ENCODE data around the gene RPS16. TPM values are rescaled to one million over a fixed set of nuclear protein-coding genes. Genes with fewer than 3 reads are reported as not detected.

RPS16 gene
- total RNA-seq, 2 experiments from 2014 or later: 3,249 to 3,324 TPM

DNA sequence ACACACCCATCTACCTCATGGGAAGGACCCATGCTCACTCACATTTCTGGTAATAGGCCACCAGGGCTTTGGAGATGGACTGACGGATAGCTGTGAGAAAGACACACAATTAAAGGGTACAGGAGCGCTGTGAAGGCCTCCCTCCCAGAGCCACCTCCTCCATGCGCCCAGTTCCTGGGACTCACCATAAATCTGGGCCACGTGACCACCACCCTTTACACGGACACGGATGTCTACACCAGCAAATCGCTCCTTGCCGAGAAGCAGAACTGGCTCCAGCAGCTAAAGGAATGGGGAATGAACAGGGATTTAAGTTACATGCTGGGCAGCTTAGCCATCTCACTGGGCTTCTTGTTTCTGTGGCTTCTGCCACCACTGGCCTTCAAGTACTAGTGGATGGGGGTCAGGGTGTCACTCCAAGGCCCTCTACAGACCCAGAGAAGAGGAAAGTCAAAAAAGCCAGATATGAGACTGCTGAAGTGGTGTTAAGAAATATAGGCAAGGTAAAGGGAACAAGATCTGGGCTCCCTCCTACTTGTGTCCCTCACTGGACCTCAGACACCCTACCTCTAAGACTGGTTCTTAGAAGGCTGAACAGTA is 2.2 kb downstream of the RPS16 start:
- Mint-ChIP-seq H3K36me3 (ENCODE audit: low read depth) (peaks cover 37% of the 10 kb centered on the region), H3K9me3 (no peaks in the 10 kb centered on the region), H3K27me3 (no peaks in the 10 kb centered on the region), H3K27ac (peak overlapping the region; percentile 99), H3K4me1 (ENCODE audit: low read depth) (peaks cover 48% of the 10 kb centered on the region), H3K4me3 (peak overlapping the region; percentile 100)
- POLR2A ChIA-PET: interaction anchor here (0.7 to 5.9 kb wide), 17 partner anchors 8 to 105 kb away, joined by 3 to 137 read pairs (median 4); partner anchors contain the start of genes EID2B, GMFG, MED29 and PAF1
- intact Hi-C loops (cut with micrococcal nuclease): no loop called here
- CTCF ChIA-PET: interaction anchor here (0.9 to 1.3 kb wide), 4 partner anchors 10 to 222 kb away, joined by 3 to 5 read pairs (median 3); partner anchors contain the start of genes EID2B, MED29 and PAF1
- DNase-seq (no peak), ATAC-seq (no peak)
- TF ChIP-seq, protein P1, sequence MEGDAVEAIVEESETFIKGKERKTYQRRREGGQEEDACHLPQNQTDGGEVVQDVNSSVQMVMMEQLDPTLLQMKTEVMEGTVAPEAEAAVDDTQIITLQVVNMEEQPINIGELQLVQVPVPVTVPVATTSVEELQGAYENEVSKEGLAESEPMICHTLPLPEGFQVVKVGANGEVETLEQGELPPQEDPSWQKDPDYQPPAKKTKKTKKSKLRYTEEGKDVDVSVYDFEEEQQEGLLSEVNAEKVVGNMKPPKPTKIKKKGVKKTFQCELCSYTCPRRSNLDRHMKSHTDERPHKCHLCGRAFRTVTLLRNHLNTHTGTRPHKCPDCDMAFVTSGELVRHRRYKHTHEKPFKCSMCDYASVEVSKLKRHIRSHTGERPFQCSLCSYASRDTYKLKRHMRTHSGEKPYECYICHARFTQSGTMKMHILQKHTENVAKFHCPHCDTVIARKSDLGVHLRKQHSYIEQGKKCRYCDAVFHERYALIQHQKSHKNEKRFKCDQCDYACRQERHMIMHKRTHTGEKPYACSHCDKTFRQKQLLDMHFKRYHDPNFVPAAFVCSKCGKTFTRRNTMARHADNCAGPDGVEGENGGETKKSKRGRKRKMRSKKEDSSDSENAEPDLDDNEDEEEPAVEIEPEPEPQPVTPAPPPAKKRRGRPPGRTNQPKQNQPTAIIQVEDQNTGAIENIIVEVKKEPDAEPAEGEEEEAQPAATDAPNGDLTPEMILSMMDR (IDR thresholded peaks at IDR 0.05): no peak

DNA sequence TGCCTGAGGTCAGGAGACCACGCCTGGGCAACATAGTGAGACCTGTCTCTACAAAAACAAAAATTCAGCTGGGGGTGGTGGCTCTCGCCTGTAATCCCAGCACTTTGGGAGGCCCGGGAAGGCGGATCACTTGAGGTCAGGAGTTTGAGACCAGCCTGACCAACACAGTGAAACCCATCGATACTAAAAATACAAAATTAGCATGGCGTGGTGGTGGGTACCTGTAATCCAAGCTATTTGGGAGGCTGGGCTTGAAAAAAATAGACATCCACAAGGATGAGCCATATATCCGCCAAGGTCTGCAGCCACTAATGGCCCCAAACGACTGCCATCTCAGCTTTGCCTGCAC is 3.1 kb downstream of the RPS16 start:
- POLR2A ChIA-PET: interaction anchor here (0.6 to 5.9 kb wide), 15 partner anchors 8 to 109 kb away, joined by 3 to 137 read pairs (median 5); partner anchors contain the start of genes EID2B, GMFG, MED29 and PAF1
- TF ChIP-seq, protein P1 (IDR thresholded peaks at IDR 0.05): no peak
- no peak for DNase-seq
- intact Hi-C loops (cut with micrococcal nuclease): no loop called here
- CTCF ChIA-PET: interaction anchor here (1.3 kb wide), 1 partner anchor 100 kb away, joined by 5 read pairs; the partner anchor contains the start of gene EID2B
- Mint-ChIP-seq H3K4me1 (ENCODE audit: low read depth) (peaks cover 48% of the 10 kb centered on the region), H3K4me3 (peak overlapping the region; percentile 100), H3K36me3 (ENCODE audit: low read depth) (peaks cover 37% of the 10 kb centered on the region), H3K9me3 (no peaks in the 10 kb centered on the region), H3K27me3 (no peaks in the 10 kb centered on the region), H3K27ac (peak overlapping the region; percentile 71)
- no peak for ATAC-seq

DNA sequence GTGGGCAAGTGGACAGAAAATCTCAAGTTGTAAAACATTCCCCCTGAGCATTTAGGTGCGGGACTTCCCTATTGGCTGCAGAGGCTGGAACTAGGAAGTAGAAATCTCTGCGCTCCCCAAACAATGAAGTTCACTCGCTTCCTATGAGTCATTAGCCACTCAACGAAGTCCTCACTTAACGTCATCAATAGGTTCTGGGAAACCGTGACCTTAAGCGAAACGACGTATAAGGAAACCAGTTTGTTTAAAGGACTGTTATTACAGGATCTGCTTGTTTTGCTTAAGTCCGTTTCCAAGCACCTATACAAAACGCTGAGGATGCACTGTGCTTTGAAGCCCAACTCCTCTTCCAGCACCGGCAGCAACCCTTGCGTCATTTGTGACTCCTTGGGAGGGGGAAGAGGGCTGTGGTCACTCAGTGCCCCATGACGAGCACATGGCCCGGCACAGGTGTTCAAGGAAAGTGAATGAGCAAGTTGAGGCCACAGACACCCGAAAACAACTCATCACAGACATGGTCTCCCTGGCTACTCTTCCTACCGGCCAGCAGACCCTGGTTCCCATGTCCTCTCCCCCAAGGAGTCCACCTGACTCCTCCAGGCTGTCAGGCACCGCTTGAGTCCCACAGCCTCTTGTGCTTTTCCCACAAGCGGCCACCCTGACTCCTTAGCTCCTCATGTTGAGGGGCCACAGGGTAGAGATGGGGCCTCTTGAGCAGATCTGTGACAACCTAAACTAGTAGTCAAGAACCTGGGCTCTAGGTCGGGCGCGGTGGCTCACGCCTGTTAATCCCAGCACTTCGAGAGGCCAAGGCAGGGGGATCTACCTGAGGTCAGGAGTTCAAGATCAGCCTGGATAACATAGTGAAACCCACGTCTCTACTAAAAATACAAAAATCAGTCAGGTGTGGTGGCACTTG is 4.8 kb downstream of the RPS16 start:
- ATAC-seq (peak; percentile 70), DNase-seq (peak; percentile 74)
- H3K4me1 Mint-ChIP-seq (ENCODE audit: low read depth): peaks cover 38% of the 10 kb centered on the region
- intact Hi-C loops (cut with micrococcal nuclease): no loop called here
- POLR2A ChIA-PET: interaction anchor here (0.7 to 5.9 kb wide), 7 partner anchors 7 to 109 kb away, joined by 3 to 137 read pairs (median 4); partner anchors contain the start of genes GMFG and SUPT5H
- CTCF ChIA-PET: no interaction called here
- peak overlapping the region; percentile 6 for H3K4me3 Mint-ChIP-seq
- no peaks in the 10 kb centered on the region for H3K9me3 Mint-ChIP-seq
- TF ChIP-seq, protein P1 (IDR thresholded peaks at IDR 0.05): no peak
- H3K27me3 Mint-ChIP-seq: no peaks in the 10 kb centered on the region
- H3K36me3 Mint-ChIP-seq (ENCODE audit: low read depth): peaks cover 37% of the 10 kb centered on the region
- peak overlapping the region; percentile 89 for H3K27ac Mint-ChIP-seq

DNA sequence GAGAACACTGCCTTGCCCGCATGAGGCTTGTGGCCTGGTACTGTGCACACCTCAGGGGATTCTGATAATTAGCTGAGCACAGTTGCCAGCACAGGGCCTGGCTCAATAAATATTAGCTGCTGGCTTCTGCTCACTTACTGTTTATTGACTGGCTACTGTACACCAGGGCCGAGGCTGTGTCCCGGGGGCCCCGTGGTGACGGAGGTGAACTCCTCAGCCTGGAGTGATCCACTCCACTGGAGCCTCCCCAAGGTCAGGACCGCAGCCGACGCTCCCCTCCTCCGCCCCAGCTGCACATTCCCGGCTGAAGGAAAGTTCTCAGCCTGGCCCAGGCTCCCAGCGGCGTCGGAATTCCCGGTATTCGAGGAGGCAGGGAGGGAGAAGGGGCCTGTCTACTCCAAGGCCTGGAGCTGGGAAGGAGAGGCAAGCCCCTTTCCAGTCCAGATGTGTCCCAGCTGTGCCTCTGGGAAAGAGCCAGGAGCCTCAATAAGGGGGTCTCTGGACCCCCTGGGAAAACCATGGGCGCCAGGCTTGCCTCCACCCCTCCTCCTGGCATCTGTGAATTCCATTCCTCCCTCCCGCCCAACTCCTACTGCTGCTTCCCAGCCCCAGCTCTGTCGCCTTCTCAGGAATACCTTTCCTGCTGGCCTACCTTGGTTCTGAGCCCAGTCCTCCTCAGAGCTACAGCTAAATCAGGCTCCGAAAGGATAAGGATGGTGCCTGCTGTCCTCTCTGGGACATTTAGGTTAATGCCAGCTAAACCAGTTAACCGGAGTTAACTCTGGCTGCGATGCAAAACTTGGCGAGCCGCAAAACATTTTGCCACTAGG is 7.3 kb downstream of the RPS16 start:
- Mint-ChIP-seq H3K27ac (no peak overlapping the region), H3K9me3 (no peaks in the 10 kb centered on the region), H3K4me1 (ENCODE audit: low read depth) (peaks cover 24% of the 10 kb centered on the region), H3K27me3 (no peaks in the 10 kb centered on the region), H3K4me3 (no peak overlapping the region), H3K36me3 (ENCODE audit: low read depth) (peaks cover 14% of the 10 kb centered on the region)
- POLR2A ChIA-PET: interaction anchor here (0.8 to 3.4 kb wide), 7 partner anchors 10 to 32 kb away, joined by 3 to 24 read pairs (median 6); partner anchors contain the start of gene SUPT5H
- ATAC-seq (no peak), DNase-seq (no peak)
- CTCF ChIA-PET: interaction anchor here (0.7 to 1.3 kb wide), 4 partner anchors 12 to 104 kb away, joined by 3 to 4 read pairs (median 3); partner anchors contain the start of gene EID2B
- TF ChIP-seq, protein P1 (IDR thresholded peaks at IDR 0.05): no peak
- intact Hi-C loops (cut with micrococcal nuclease): no loop called here

All from activated CD8-positive, alpha-beta T cell treated with anti-CD3 and anti-CD28 coated beads for 36 hours (primary cell).